Retinal pigment epithelial cell (primary cell): ENCODE results near the gene FOXF1.

Experiments used
- DNase-seq: peaks from one replicate; pipeline ENCODE4 v3.0.0-alpha.2; 2010; ENCODE audit warnings: low read depth
- H3K4me3 ChIP-seq: 2 replicates; pipeline ENCODE4 v1.5.1; 2011; ENCODE audit warnings: mild to moderate bottlenecking, low read length, control low read depth, moderate library complexity
- CTCF ChIP-seq: conservative IDR thresholded peaks from 2 replicates; pipeline ENCODE4 v1.5.1; 2011; ENCODE audit warnings: low read depth, low read length, control low read depth, inconsistent platforms

The FOXF1 gene

DNA sequence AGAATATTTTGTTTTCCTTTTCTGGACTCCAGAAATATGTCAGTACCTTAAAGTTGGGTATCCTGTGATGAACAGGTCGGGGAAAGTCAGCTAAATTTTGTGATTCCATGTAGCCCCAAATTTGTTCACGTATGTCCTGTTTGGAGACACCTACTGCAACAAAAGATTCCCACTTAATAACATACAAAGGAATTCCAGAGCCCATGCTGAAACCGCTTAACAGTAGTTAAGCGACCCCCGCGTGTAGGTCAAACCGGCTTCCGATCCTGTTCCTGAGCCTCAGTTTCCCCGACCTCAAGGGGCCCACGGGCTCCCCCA lies 44.2 kb downstream of the FOXF1 start:
- H3K4me3 ChIP-seq = peak overlapping the region; percentile 89
- no peak for TF ChIP-seq CTCF
- no peak for DNase-seq

GRCh38 chr16:86554917-86555703 lies 44.8 kb downstream of the FOXF1 start, which contains the start of gene MTHFSD:
Gene MTHFSD (minus strand): TSS chr16:86555235. CDS start chr16:86555184, 51 bp downstream.
- peak; percentile 71 for DNase-seq
- peak within 1 kb of the TSS; percentile 89 for H3K4me3 ChIP-seq
- no peak for TF ChIP-seq CTCF

GRCh38 chr16:86555704-86556075 lies 45.4 kb downstream of the FOXF1 start:
- peak overlapping the region; percentile 89 for H3K4me3 ChIP-seq
- no peak for DNase-seq
- no peak for TF ChIP-seq CTCF

- no peak for DNase-seq
- no peak for TF ChIP-seq CTCF
- H3K4me3 ChIP-seq = no peak overlapping the region
Measured at GRCh38 chr16:86556576-86556975, 46.2 kb downstream of the FOXF1 start.

- DNase-seq = no peak
- no peak for TF ChIP-seq CTCF
- H3K4me3 ChIP-seq = no peak overlapping the region
Measured at GRCh38 chr16:86557587-86557986, 47.3 kb downstream of the FOXF1 start.

DNA sequence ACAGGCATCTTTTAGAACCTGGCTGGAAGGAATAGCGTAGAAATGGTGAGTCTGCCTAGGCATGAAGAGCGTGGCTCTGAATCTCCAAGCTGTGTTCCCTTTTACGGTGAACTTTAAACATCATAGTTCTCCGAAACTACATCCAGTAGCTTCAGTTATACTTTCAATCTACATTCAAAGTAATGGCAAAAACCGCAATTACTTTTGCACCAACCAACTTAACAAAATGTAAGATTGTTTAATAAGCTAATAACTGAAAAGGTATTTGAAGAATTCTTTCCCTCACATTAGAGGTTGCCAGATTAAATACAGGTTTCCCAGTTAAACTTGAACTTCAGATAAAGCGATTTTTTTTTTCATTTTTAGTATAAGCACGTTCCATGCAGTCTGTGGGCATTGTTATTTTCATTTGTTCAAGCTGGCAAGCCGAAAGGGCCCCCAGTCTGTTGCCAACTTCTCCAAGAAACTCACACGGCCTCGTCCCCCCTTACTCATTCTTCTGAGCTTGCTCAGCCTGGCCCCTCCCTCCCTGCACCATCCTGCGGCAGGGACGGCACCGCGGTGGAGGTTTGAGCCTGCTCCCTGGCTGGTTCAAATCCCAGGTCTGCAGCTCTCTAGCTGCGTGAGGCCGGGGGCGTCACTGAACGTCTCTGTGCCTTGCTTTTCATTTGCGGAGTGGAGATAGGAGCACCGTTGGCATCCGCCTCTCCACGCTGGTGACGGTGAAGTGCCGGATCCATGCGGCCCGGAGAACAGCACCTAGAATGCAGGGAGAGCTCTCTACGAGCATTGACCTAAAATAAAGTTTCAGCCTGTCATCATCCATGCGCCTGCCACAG lies 48.2 kb downstream of the FOXF1 start:
- DNase-seq = no peak
- TF ChIP-seq CTCF = no peak
- H3K4me3 ChIP-seq = no peak overlapping the region

- H3K4me3 ChIP-seq = no peak overlapping the region
- DNase-seq = no peak
- TF ChIP-seq CTCF = no peak
Measured at GRCh38 chr16:86559802-86560305, 49.5 kb downstream of the FOXF1 start.
